Middle frontal gyrus (tissue), 1 donor: ENCODE data around the gene CYB5D1.

Source experiments
- DNase-seq: peaks from one replicate; pipeline ENCODE4 v3.0.0-alpha.2; 2015; ENCODE audit warnings: low spot score; ENCODE audit errors: extremely low spot score

CYB5D1 gene

DNA sequence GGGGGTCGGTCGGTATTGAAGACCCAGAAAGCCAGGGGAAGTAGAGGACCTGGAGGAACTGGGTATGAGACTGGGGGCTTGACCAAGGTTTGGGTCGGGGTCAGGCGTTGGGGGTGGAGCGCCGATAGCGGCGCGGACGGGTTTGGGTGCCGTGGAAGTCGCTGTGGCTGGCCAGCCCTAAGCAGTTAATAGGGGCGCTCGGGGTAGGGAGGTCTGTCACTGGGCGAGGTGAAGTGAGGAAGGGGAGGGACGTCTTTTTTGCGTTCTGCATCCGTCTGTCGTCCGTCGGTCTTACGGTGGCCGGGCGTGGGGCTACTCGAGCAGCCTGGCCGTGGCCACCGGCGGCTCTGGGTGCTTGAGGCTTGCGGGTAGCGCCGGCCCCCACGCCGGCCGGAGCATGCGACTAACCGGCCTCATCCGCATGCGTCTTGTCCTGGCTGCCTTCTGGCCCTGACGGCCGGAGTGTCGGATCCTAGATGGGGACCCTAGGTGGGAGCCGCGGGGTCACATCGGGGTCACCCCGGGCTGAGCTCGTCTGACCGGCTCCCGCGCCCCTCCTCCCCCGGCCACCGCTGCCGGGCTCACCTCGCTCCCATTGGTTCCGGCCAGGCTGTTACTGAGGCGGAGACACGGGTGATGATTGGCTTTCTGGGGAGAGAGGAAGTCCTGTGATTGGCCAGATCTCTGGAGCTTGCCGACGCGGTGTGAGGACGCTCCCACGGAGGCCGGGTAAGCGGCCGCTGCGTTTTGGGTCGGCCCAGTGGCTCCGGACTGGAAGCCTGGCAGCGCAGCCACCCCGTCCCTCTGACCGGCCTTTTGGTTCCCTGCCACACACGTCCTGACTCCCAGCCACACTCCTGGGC lies 13.3 kb upstream of the CYB5D1 start:
- peak; percentile 97 for DNase-seq

DNA sequence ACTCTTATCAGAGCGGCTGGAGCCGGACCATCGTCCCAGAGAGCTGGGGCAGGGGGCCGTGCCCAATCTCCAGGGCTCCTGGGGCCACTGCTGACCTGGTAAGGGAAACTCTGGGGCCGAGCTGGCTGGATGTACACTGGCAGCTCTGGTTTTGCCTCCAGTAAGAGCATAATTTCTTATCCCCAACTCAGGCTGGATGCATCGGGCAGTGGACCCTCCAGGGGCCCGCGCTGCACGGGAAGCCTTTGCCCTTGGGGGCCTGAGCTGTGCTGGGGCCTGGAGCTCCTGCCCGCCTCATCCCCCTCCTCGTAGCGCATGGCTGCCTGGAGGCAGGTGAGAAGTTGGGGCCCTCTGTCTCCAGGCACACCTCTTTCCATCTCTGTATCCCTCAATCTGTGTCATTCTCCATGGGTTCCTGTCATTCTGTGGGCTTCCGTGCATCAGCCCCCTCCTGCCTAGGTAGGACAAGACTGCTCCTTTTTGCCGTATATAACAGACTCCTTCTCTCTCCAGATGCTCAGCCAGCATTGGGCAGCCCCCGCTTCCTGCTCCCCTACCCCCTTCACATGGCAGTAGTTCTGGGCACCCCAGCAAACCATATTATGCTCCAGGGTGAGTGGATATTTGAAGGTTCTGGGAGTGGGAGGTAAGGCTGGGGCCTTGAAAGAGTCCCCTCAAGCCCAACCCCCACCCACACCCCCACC lies 12.3 kb upstream of the CYB5D1 start:
- no peak for DNase-seq

- no peak for DNase-seq
Observed at GRCh38 chr17:7846063-7846735, 11.6 kb upstream of the CYB5D1 start.

DNA sequence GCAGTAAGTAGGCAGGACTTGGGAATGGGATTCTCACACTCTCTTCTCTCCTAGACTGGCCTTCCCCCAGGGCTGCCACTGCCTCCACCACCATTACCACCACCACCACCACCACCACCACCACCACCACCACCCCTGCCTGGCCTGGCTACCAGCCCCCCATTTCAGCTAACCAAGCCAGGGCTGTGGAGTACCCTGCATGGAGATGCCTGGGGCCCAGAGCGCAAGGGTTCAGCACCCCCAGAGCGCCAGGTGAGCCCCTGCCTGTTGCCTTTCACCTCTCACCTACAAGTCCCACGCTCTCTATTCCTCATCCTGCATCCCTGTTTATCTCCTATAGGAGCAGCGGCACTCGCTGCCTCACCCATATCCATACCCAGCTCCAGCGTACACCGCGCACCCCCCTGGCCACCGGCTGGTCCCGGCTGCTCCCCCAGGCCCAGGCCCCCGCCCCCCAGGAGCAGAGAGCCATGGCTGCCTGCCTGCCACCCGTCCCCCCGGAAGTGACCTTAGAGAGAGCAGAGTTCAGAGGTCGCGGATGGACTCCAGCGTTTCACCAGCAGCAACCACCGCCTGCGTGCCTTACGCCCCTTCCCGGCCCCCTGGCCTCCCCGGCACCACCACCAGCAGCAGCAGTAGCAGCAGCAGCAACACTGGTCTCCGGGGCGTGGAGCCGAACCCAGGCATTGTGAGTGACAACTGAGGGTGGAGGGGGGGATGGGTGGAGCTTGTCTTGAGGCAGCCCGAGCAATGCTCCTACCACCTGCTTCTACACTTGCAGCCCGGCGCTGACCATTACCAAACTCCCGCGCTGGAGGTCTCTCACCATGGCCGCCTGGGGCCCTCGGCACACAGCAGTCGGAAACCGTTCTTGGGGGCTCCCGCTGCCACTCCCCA lies 10.8 kb upstream of the CYB5D1 start:
- DNase-seq: no peak

DNA sequence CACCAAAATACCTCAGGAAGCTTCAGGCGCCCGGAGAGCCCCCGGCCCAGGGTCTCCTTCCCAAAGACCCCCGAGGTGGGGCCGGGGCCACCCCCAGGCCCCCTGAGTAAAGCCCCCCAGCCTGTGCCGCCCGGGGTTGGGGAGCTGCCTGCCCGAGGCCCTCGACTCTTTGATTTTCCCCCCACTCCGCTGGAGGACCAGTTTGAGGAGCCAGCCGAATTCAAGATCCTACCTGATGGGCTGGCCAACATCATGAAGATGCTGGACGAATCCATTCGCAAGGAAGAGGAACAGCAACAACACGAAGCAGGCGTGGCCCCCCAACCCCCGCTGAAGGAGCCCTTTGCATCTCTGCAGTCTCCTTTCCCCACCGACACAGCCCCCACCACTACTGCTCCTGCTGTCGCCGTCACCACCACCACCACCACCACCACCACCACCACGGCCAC lies 9.6 kb upstream of the CYB5D1 start:
- DNase-seq: no peak

DNA sequence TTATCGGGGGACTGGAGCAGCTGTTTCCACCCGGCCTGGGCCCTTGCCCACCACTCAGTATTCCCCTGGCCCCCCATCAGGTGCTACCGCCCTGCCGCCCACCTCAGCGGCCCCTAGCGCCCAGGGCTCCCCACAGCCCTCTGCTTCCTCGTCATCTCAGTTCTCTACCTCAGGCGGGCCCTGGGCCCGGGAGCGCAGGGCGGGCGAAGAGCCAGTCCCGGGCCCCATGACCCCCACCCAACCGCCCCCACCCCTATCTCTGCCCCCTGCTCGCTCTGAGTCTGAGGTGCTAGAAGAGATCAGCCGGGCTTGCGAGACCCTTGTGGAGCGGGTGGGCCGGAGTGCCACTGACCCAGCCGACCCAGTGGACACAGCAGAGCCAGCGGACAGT lies 9.1 kb upstream of the CYB5D1 start:
- no peak for DNase-seq

DNA sequence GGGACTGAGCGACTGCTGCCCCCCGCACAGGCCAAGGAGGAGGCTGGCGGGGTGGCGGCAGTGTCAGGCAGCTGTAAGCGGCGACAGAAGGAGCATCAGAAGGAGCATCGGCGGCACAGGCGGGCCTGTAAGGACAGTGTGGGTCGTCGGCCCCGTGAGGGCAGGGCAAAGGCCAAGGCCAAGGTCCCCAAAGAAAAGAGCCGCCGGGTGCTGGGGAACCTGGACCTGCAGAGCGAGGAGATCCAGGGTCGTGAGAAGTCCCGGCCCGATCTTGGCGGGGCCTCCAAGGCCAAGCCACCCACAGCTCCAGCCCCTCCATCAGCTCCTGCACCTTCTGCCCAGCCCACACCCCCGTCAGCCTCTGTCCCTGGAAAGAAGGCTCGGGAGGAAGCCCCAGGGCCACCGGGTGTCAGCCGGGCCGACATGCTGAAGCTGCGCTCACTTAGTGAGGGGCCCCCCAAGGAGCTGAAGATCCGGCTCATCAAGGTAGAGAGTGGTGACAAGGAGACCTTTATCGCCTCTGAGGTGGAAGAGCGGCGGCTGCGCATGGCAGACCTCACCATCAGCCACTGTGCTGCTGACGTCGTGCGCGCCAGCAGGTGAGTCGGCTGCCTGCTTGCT lies 8.6 kb upstream of the CYB5D1 start:
- DNase-seq: no peak

- no peak for DNase-seq
Observed at GRCh38 chr17:7849751-7850504, 7.9 kb upstream of the CYB5D1 start.

- DNase-seq: no peak
Observed at GRCh38 chr17:7850701-7851437, 6.9 kb upstream of the CYB5D1 start.

DNA sequence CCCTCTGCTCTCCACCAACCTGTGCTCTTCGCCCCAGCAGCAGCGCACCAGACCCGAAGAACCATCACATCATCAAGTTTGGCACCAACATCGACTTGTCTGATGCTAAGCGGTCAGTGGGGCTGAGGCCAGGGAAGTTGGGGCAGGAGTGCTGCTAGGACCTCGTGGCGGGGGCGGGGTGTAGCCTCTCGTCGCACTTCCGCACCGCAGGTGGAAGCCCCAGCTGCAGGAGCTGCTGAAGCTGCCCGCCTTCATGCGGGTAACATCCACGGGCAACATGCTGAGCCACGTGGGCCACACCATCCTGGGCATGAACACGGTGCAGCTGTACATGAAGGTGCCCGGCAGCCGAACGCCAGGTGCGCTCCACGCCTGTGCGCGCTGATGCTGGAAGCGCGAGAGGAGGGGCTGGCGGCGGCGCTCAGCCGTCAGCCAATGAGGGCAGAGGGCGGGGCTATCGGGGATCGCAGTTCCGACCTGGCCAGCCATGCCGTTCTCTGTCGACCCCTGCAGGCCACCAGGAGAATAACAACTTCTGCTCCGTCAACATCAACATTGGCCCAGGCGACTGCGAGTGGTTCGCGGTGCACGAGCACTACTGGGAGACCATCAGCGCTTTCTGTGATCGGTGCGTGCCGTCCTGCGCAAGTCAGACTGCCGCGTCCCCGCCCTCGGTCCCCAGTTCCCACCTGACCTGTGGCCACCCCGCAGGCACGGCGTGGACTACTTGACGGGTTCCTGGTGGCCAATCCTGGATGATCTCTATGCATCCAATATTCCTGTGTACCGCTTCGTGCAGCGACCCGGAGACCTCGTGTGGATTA lies 6.2 kb upstream of the CYB5D1 start:
- DNase-seq: peak; percentile 86

DNA sequence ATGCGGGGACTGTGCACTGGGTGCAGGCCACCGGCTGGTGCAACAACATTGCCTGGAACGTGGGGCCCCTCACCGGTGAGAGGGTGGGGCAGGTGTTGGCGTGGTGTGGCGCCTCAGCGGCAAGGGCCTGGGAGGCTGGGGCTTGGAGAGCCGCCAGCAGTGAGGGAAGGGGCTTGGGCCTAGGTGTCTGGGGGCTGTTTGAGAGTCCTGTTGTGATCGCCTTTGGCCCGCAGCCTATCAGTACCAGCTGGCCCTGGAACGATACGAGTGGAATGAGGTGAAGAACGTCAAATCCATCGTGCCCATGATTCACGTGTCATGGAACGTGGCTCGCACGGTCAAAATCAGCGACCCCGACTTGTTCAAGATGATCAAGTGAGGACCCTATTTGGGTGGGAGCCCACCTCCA lies 5.5 kb upstream of the CYB5D1 start:
- DNase-seq: no peak

GRCh38 chr17:7852919-7853690 lies 4.7 kb upstream of the CYB5D1 start:
- no peak for DNase-seq

DNA sequence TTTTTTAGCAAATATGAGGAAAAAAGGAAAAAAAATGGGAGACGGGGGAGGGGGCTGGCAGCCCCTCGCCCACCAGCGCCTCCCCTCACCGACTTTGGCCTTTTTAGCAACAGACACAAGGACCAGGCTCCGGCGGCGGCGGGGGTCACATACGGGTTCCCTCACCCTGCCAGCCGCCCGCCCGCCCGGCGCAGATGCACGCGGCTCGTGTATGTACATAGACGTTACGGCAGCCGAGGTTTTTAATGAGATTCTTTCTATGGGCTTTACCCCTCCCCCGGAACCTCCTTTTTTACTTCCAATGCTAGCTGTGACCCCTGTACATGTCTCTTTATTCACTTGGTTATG lies 4.1 kb upstream of the CYB5D1 start:
- DNase-seq: no peak

- no peak for DNase-seq
Observed at GRCh38 chr17:7854078-7854777, 3.6 kb upstream of the CYB5D1 start.

GRCh38 chr17:7854851-7855659 lies 2.7 kb upstream of the CYB5D1 start, which contains the start of gene TMEM88:
TSS of gene TMEM88 (plus strand) at chr17:7855066. CDS start at chr17:7855075, 9 bp downstream.
- no peak for DNase-seq

DNA sequence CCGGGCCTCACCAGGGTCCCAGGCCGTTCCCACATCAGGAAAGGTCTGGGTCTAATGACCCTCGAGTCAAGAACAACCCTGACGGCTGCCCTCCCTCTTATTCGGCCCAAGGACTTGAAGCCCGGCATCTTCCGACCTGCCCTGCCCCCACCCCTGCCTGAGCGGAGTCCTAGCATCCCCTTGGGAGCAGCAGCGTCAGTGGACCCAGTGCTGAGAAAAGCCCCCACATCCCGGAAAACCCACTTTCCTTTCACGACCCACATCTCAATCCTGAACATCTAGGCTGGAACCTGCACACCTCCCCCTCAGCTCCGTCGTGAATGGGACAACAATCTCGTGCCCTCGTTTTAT lies 2.2 kb upstream of the CYB5D1 start:
- no peak for DNase-seq
